Measurements from ENCODE around the gene GRB14. TPM values are rescaled to one million over a fixed set of nuclear protein-coding genes. Genes with fewer than 3 reads are reported as not detected.
A peak's percentile ranks its signal among the peaks of the same experiment; 100 is the strongest.
"Not testable (repeated sequence)": the region's sequence is repeated elsewhere in the genome, so short reads cannot be mapped to it uniquely, and the experiment has no call there.

The GRB14 gene
- total RNA-seq, 1 donor from 2014 or later = 24.0 TPM

DNA sequence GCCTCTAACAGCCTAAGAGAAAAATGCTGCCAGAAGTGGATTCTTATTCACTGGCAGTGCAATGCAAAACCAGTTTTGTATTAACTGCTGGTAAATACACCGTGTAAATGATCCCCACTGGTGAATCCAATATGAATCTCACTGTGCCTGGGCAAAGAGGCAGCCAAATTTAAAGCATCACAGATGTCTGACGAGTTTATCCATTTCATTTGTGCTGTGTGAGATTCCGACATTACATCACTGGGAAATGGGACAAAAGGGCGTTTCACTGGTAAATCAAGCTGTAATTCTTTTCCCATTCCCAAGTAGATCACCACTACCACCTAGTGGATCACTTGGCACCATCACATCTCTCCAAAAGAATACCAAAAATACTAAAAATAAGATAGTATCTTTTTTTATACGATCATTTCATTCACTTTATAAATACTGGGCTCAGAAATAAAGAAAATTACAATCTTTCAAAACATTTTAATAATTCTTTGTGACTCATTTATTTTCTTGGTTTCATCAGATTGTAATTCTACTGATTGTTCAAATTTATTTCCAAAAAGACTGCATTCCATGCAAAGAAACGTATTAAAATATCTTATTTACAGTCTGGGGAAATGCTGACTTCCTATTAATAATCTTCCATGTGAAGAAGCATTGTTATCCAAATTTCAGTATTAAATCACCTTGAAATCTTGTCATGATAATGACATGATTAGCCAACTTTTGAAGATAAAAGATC is 125.6 kb downstream of the GRB14 start:
- peak; percentile 14 for DNase-seq

DNA sequence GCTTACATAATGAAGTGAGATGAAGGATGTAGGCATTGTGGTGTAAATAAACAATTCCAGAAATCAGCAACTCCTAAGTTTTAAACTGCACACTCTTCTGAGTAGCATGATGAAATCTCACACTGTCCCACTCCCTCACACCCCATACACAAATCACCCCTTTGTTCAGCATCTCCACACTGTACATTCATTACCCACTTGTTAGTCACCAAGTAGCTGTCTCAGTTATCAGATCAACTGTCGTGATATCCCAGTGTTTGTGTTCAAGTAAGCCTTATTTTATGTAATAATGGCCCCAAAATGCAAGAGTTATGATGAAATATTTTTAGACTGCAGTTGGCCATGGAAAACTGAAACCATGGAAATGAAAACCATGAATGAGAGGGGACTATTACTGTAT is 135.7 kb downstream of the GRB14 start:
- DNase-seq = no peak

GRCh38 chr2:164479460-164479859 is 141.8 kb downstream of the GRB14 start:
- peak; percentile 7 for DNase-seq

DNA sequence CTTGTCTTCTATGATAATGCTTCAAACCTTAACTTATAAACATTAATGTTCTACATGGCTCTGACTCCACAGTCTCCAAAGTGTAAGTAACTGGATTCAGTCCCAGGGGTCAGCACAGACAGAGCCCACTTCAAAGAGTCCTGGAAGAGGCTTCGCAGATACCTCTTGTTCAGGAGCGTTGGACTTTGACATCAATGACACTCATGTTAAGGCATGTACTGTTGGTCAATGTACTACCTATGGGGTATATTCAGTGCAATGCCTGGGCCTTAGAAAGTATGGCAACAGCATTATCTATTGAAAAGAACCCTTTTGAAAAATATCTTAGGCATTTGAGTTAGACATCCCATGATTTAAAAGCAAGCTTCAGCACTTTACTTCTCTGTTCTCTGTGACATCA is 143.1 kb downstream of the GRB14 start:
- no peak for DNase-seq

GRCh38 chr2:164474873-164475272 is 146.4 kb downstream of the GRB14 start:
- no peak for DNase-seq

- no peak for DNase-seq
Measured at GRCh38 chr2:164473021-164473420, 148.3 kb downstream of the GRB14 start.

- DNase-seq = not testable (repeated sequence)
Measured at GRCh38 chr2:164465047-164465446, 156.2 kb downstream of the GRB14 start.

- no peak for DNase-seq
Measured at GRCh38 chr2:164464376-164464775, 156.9 kb downstream of the GRB14 start.

DNA sequence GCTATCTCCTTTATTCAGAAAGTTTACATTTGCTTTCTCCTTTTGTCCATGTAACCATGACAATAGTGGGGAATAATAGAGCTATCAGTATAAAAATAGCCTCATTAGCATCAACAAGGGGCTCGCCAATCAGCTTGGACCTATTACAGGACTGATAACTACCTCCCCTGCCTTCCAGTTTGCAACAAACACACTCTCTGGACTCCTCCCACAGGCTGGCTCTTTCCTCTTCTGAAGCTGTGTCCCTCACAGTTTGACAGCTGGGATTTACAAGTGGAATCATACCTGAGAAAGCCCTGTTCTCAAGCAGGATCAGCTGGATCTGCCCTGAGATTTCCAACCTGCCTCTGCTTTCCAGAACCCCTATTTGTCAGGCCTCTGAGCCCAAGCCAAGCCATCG is 162.5 kb downstream of the GRB14 start:
- DNase-seq = no peak

- DNase-seq = no peak
Measured at GRCh38 chr2:164457271-164457670, 164.0 kb downstream of the GRB14 start.

GRCh38 chr2:164456619-164457018 is 164.7 kb downstream of the GRB14 start:
- DNase-seq = no peak

DNA sequence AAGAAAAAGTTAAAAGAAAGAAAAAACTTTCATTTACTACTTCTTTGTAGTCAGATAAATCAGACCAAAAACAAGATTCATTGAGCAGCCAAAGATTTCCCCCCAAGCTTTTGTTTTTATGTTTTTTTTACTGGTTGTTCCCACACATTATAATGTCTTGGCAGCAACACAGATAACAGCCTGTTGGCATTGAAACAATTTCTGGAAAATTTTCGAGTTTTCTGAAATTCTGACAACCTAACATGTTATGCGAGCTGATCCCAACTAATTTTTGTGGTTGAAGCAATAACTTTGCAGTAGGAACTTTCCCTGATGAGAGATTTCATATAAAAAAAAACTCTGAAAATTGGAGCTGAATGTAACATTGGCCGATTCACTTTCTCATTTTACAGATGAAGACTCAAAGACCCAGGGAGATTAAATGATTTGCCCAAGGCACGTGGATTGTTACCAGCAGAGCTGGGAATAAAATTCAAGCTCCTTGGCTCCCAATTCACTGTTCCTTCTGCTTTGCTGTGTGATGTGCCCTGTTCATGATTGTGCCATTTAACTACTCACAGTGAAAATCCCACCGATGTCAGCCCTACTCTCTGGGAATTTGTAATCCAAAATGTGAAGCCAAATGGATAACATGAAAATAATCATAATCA is 167.5 kb downstream of the GRB14 start:
- DNase-seq = no peak

DNA sequence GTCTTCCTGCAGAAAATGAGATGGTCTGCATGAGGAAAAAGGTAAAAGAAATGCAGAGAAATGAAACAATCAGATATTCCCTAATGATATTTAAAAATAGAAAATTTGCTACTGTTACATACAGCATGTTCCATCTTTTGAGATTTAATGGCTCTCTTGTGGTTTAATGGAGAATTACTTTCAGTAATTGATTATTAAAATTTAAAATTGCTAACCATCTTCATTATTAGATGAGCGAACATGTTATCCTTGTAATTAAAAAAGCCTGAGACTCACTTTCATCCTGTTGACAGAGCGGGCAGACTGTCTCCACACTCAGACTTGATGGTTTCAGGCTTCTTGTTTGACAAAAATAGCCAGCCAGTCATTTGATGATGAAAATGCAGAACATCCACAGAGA is 171.0 kb downstream of the GRB14 start:
- DNase-seq = no peak

DNA sequence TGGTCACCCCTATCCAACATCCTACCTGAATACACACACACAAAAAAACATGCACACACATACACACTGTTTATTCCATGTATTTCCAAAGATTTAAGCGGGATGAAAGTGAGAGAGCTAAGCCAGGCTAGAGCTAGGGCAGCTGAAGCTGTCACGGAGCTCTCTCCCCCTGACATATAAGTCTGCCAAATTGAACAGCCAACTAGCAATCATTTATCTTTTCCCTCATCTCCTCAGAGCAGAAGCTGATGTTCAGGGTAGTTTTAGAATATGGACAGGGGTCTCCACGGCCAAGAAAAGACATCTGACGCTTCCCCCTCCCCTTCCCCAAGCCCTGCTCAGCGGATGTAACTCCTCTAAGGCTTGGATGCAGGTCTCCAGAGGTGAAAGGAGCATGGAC is 171.6 kb downstream of the GRB14 start:
- DNase-seq = no peak

DNA sequence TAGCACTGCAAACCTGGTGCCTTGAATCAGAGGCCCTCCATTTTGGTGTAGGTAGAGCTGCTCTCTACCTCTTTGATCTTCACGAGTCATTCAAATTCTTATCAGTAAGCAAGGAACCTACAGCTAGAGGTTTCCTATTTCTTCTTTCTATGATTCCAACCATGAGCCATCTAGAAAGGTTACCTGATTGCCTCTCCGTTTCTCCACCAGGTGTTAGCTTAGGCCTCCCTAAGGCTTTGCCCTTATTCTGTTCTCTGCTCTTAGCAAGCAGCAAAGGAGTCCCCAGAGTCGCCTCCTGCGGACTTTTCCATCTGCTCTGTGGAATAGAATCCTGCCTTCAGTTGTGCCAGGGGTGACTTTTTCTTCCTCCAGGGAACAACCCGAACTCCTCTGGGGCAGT is 173.6 kb downstream of the GRB14 start:
- DNase-seq = no peak

Other genes with a start within 250 kb of the GRB14 start
- 10.8 TPM for gene COBLL1, start 220.3 kb upstream of the GRB14 start, total RNA-seq

All from occipital lobe (tissue), 2 donors.